OCI-LY3 (cell line): ENCODE results near the gene PDE5A.

Source experiments
- EZH2phosphoT487 ChIP-seq: fragments of 200-600 bp; shearing (Covaris generic); IDR thresholded peaks from 2 replicates; pipeline ENCODE4 v1.6.1; 2018; ENCODE audit warnings: antibody characterized with exemption, mixed run types, low read depth
- TF ChIP-seq, protein P1 (sequence below): fragments of 200-600, 300-600 bp; sonication (generic); IDR thresholded peaks from 2 replicates; pipeline ENCODE4 v1.5.1; 2014; ENCODE audit warnings: antibody characterized with exemption, low read length, low read depth

DNA sequence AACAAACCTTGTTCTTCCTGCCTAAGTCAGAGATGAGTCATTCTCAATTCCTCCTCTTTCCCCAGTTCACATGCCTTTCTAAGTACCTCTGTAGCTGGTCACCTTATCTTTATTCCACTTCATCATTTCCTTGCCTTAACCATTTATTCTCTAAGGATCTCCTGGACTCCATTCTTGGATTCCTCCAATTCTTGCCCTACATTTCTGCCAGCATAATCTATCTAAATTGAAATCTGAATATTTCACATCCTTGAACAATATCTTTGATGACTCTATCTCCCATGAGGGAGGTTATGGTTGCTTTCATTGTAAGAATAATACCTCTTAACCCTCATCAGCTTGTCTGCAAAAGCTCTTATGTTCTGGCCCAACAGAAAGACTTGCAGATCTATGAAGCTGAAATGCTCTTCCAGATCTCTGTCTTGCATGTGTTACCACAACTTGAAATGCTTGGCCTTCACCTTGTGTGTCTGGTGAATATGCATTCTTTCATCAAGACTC is 28.6 kb upstream of the PDE5A start:
- TF ChIP-seq, protein P1, sequence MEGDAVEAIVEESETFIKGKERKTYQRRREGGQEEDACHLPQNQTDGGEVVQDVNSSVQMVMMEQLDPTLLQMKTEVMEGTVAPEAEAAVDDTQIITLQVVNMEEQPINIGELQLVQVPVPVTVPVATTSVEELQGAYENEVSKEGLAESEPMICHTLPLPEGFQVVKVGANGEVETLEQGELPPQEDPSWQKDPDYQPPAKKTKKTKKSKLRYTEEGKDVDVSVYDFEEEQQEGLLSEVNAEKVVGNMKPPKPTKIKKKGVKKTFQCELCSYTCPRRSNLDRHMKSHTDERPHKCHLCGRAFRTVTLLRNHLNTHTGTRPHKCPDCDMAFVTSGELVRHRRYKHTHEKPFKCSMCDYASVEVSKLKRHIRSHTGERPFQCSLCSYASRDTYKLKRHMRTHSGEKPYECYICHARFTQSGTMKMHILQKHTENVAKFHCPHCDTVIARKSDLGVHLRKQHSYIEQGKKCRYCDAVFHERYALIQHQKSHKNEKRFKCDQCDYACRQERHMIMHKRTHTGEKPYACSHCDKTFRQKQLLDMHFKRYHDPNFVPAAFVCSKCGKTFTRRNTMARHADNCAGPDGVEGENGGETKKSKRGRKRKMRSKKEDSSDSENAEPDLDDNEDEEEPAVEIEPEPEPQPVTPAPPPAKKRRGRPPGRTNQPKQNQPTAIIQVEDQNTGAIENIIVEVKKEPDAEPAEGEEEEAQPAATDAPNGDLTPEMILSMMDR: no peak
- TF ChIP-seq EZH2phosphoT487: no peak
